ENCODE data around the gene ARHGAP33. TPM values are rescaled to one million over a fixed set of nuclear protein-coding genes. Genes with fewer than 3 reads are reported as not detected.

Gene ARHGAP33
- total RNA-seq, 4 donors from 2014 or later = 4.2 to 16.0 (median 13.0) TPM

DNA sequence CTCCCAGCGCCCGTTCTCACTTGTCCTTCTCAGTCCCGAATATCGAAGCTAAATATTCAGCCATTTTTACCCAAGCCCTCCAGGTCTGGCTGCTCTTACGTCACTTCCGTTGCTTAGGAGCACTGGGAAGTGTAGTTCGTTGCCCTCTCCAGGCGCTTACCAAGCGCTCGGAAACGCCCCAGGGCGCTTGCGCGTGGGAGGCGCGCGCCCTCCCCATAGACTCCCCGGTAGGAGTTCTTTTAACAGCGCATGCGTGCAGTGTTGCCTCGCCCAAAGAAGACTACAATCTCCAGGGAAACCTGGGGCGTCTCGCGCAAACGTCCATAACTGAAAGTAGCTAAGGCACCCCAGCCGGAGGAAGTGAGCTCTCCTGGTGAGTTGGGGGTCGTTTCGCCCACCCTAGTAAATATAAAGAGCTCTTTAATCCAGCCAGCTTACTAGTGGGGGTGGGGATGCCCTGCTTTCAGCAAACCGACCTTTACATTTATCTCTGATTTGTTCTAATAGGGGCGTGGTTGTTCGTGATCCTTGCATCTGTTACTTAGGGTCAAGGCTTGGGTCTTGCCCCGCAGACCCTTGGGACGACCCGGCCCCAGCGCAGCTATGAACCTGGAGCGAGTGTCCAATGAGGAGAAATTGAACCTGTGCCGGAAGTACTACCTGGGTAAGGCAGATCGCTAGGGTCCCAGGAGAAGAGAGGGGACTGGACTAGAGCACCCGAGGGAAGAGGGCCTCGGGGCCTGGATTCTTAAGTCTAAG is 29.9 kb upstream of the ARHGAP33 start, which contains the start of the genes PSENEN and U2AF1L4:
TSS of gene PSENEN (plus strand) at position 324 of the 759 bp plus-strand sequence. CDS start at position 604, 280 bp downstream.
TSS of gene U2AF1L4 (minus strand) at position 91 of the 759 bp plus-strand sequence. CDS start at position 64, 27 bp downstream.
- intact Hi-C loops (cut with DNase I) = no loop called here
- H3K4me1 ChIP-seq = peaks cover 28 to 42% of the 10 kb centered on the region in 2 donors

DNA sequence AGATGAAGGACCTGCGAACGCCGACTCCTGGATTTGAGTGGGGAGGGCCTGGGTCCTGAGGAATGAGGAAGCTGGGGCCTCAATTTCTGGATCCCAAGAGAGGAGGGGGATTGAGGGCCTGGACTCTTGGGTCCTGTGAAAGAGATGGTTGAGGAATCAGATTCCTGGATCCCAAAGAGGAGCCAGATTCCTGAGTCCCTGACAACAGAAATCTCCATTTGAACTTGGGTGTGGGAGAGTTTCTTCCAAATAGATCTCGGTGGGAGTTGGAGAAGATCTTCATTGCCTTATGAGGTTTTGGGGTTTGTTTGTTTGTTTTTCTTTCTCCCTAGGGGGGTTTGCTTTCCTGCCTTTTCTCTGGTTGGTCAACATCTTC is 29.3 kb upstream of the ARHGAP33 start:
- peaks cover 0 to 5% of the 10 kb centered on the region in 2 donors for H3K36me3 ChIP-seq
- no peaks in the 10 kb centered on the region for H3K27me3 ChIP-seq
- TF ChIP-seq POLR2A (IDR thresholded peaks at IDR 0.05) (no peak), CTCF (IDR thresholded peaks at IDR 0.05) (no peak)
- no peaks in the 10 kb centered on the region for H3K9me3 ChIP-seq
- DNase-seq = no peak
- intact Hi-C loops (cut with DNase I) = no loop called here
- peak overlapping the region in 2 of 3 donors; percentile 55 to 78 for H3K4me3 ChIP-seq (replicated peaks in 1 of 3)
- WGBS, 2 donors = 0 to 16% methylated on average over 4 of the region's 4 CpGs
- H3K4me1 ChIP-seq = peaks cover 24 to 39% of the 10 kb centered on the region in 2 donors
- peak overlapping the region in 1 of 3 donors; percentile 100 for H3K27ac ChIP-seq

More for the DNA sequence above, 29.9 kb upstream of the ARHGAP33 start, which contains the start of the genes PSENEN and U2AF1L4:
- Histone ChIP-seq H3K36me3 (peaks cover 0 to 5% of the 10 kb centered on the region in 2 donors), H3K27me3 (no peaks in the 10 kb centered on the region), H3K27ac (peak within 1 kb of the TSS; percentile 100), H3K9me3 (no peaks in the 10 kb centered on the region), H3K4me3 (replicated peaks in 1 of 3) (peak within 1 kb of the TSS; percentile 76 to 92 (median 78))
- WGBS, 2 donors = 0 to 1% methylated on average over 27 to 33 of the region's 40 CpGs
- peak; percentile 98 for DNase-seq
- TF ChIP-seq CTCF (IDR thresholded peaks at IDR 0.05) (peak in 1 of 6 experiments; percentile 14), POLR2A (IDR thresholded peaks at IDR 0.05) (peak in 1 of 2 donors; percentile 49)

DNA sequence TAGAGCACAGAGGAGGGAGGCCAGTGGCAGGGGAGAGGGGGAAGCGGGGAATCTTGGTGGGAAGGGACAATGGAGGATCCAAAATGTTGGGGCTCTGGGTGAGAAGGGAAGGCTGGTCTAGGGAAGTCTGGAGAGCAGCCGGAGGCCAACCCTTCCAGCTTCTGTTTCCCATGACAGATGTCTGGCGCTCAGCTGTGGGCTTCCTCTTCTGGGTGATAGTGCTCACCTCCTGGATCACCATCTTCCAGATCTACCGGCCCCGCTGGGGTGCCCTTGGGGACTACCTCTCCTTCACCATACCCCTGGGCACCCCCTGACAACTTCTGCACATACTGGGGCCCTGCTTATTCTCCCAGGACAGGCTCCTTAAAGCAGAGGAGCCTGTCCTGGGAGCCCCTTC is 28.8 kb upstream of the ARHGAP33 start:
- TF ChIP-seq CTCF (IDR thresholded peaks at IDR 0.05) (no peak), POLR2A (IDR thresholded peaks at IDR 0.05) (no peak)
- Histone ChIP-seq H3K27me3 (no peaks in the 10 kb centered on the region), H3K4me1 (peaks cover 22 to 36% of the 10 kb centered on the region in 2 donors), H3K9me3 (no peaks in the 10 kb centered on the region), H3K27ac (no peak overlapping the region), H3K4me3 (replicated peaks in 1 of 3) (peak overlapping the region in 1 of 3 donors; percentile 78), H3K36me3 (peaks cover 0 to 5% of the 10 kb centered on the region in 2 donors)
- no peak for DNase-seq
- intact Hi-C loops (cut with DNase I) = no loop called here
- 92% methylated on average over 5 of the region's 5 CpGs for whole genome bisulfite sequencing, 2 donors

- Histone ChIP-seq H3K4me1 (peaks cover 22 to 36% of the 10 kb centered on the region in 2 donors), H3K27me3 (no peaks in the 10 kb centered on the region), H3K36me3 (peaks cover 11 to 18% of the 10 kb centered on the region in 2 donors), H3K27ac (peak within 1 kb of the TSS in 2 of 3 donors; percentile 43 to 58), H3K9me3 (no peaks in the 10 kb centered on the region), H3K4me3 (replicated peaks in 1 of 3) (peak within 1 kb of the TSS; percentile 80 to 97 (median 91))
- intact Hi-C loops (cut with DNase I) = no loop called here
- DNase-seq = peak; percentile 99
- peak in 3 of 6 experiments; percentile 16 to 29 (median 23) for TF ChIP-seq CTCF (IDR thresholded peaks at IDR 0.05)
- TF ChIP-seq POLR2A (IDR thresholded peaks at IDR 0.05) = peak; percentile 51 to 89
- WGBS, 2 donors = 0 to 1% methylated on average over 35 to 45 of the region's 45 CpGs
Observed at GRCh38 chr19:35748106-35749020, 27.0 kb upstream of the ARHGAP33 start, which contains the start of gene LIN37. LIN37 (plus strand) TSS chr19:35748576; CDS start chr19:35748725, 149 bp downstream.

Data from thyroid gland (tissue), 4 donors.